D721Med (cell line): ENCODE data around the gene RMC1.

Experiments
- DNase-seq: peaks from one replicate; pipeline ENCODE4 v3.0.0; 2011; ENCODE audit warnings: low spot score; ENCODE audit not compliant: insufficient read length
- FAIRE-seq: peaks from 2 replicates; lab custom pipeline; 2011; peaks lifted over from hg19 to GRCh38; lab: Jason Lieb, UNC
- TF ChIP-seq, protein P1 (sequence below): IDR thresholded peaks from 2 replicates; pipeline ENCODE4 v1.5.1; 2012; ENCODE audit warnings: mild to moderate bottlenecking, control low read depth; ENCODE audit not compliant: insufficient read depth; ENCODE audit errors: missing control alignments

Gene RMC1

DNA sequence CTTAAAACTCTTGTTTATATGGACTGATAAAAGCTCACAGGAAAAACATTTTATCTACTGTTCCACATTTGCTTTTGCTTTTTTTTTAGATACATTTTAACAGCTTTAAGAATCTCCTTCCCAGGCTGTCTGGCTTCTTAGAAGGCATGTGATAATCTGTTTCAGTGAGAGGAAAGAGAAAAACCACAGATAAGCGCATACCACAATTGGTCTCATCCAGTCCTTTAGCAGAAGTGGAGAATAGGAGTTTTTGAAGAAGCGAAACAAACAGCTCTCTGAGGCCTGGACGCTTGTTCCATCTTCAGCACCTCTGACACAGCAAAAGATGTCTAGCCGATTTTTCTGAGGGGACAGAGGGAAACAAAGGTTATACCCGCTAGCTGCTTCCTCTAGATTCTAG is 37.6 kb downstream of the RMC1 start:
- TF ChIP-seq, protein P1, sequence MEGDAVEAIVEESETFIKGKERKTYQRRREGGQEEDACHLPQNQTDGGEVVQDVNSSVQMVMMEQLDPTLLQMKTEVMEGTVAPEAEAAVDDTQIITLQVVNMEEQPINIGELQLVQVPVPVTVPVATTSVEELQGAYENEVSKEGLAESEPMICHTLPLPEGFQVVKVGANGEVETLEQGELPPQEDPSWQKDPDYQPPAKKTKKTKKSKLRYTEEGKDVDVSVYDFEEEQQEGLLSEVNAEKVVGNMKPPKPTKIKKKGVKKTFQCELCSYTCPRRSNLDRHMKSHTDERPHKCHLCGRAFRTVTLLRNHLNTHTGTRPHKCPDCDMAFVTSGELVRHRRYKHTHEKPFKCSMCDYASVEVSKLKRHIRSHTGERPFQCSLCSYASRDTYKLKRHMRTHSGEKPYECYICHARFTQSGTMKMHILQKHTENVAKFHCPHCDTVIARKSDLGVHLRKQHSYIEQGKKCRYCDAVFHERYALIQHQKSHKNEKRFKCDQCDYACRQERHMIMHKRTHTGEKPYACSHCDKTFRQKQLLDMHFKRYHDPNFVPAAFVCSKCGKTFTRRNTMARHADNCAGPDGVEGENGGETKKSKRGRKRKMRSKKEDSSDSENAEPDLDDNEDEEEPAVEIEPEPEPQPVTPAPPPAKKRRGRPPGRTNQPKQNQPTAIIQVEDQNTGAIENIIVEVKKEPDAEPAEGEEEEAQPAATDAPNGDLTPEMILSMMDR, result no peak
- FAIRE-seq (no peak), DNase-seq (no peak)

DNA sequence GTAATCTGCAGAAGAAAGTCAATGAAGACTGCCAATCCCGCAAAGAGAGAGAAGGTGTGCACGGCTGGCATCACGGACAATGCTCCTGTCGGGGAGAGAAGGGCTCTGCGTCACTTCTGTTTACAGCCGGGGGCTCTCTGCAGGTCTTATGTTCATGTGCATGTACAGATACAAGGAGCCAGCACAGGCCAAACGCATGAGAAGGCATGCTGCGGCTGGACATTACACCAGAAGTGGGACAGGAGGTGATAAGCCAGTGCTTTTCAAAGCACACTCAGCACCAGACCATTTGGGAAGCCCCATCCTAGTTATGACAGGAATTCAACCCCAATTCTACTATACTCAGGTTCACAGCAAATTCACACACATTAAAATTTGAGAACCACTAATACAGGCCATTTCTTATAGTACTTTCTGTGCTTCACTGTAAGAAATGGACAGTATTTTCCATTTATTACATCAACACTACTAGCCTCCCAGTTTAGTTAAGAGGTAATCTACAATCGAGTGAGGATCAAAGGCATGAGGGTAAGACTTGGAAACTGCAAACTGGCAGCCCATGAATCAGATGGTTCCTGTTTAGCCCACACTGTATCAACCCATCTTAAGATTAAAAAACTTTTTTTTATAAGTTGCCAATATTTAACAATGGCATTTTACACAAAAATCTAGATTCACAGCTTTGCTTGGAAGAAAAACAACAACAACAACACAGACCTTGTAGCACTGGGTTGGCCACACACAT is 38.2 kb downstream of the RMC1 start:
- TF ChIP-seq, protein P1, result no peak
- DNase-seq (no peak), FAIRE-seq (no peak)

DNA sequence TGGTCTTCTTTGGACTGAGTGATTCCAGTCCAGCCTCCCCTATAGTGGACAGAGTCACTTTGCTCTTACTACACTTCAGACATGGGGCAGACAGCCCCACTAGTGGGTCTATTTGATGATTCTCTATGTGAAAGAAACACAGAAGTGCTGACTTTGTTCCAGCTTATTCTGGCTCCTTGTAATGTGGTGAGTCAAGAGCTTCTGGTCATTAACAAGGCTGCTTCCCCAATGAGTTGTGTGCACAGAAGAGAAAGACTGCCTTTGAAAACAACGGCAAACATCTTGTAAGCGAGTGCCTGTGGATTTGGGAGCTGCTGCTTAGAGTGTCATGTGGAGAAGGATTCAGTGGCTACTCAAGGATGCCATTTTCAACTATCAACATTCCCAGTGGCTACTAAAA is 39.1 kb downstream of the RMC1 start:
- no peak for FAIRE-seq
- no peak for DNase-seq

DNA sequence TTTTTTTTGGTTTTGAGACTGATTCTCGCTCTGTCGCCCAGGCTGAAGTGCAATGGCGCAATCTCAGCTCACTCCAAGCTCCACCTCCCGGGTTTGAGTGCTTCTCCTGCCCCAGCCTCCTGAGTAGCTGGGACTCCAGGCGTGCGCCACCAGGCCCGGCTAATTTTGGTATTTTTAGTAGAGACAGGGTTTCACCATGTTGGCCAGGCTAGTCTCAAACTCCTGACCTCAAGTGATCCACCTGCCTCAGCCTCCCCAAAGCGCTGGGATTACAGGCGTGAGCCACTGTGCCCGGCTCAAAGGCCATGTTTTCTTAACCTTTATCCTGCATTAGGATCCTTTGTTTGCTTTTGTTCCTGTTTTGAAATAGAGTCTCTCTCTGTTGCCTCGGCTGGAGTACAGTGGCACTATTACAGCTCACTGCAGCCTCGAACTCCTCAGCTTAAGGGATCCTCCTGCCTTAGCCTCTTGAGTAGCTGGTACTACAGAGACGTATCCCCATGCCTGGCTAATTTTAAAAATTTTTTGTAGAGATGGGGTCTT is 42.0 kb downstream of the RMC1 start:
- DNase-seq (no peak), FAIRE-seq (no peak)
- TF ChIP-seq, protein P1, result no peak

More for the DNA sequence above, 39.1 kb downstream of the RMC1 start:
- TF ChIP-seq, protein P1, result no peak

DNA sequence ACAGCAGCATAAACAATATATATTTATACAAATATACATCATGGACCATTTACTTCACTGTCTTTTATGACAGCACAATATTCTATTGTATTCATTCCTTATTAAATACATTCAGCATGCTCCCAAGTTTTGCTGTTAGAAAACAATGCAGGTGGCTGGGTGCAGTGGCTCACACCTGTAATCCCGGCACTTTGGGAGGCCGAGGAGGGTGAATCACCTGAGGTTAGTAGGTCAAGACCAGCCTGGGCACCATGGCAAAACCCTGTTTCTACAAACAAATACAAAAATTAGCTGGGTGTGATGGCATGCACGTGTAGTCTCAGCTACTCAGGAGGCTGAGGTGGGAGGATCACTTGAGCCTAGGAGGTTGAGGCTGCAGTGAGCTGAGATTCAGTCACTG is 44.0 kb downstream of the RMC1 start:
- FAIRE-seq (no peak), DNase-seq (no peak)
- TF ChIP-seq, protein P1, result no peak

DNA sequence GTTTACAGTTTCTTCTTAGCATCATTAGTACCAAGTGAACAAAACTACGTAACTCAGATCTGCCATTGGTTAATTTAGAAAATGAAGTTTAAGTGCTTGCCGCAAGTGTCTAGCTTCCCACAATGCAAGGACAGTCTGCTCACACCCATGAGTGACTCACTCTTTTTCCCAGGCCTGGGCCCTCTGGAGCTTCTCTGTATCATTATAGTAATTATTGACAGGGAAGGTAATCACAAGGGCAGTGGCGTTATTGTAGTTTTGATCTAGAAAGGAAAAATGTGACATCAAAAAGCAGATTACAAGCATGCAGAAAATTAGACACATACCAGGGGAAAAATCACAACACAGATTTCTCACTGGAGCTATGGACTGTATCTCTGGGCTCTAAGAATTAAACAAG is 44.5 kb downstream of the RMC1 start:
- TF ChIP-seq, protein P1, result no peak
- no peak for DNase-seq
- no peak for FAIRE-seq

DNA sequence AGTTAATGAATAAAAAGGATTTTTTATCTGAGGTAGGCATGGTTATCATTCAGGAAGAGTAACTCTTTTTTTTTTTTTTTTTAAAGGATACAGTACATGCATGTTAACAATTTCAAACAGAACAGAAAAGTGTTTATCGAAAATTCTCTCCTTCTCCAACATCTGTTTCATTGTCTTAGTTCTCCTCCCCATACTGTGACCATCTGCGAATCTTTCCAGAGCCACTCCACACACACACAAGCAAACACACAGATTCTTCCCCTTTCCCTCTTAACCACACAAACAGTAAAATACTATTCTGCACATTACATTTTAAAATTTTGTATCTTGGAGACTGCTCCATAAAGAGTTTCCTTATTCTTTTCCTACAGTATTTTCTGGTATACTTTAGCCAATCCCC is 45.0 kb downstream of the RMC1 start:
- TF ChIP-seq, protein P1, result no peak
- FAIRE-seq (no peak), DNase-seq (no peak)
